K562 (cell line): Measurements from ENCODE around the gene TSGA10IP. TPM values are rescaled to one million over a fixed set of nuclear protein-coding genes. Genes with fewer than 3 reads are reported as not detected.

Experiments
- ATF1 ChIP-seq, 2 experiments: fragments of 450-650 bp in 1 of 2; IDR thresholded peaks; 2 replicates each; pipeline ENCODE4 v1.6.1; 2016; ENCODE audit warnings: missing compliant biosample characterization in 1 of 2, missing genetic modification characterization in 1 of 2
- BACH1 ChIP-seq: fragments of 200-800 bp; sonication (Bioruptor generic); IDR thresholded peaks from 2 replicates; pipeline ENCODE4 v1.6.1; 2016; ENCODE audit warnings: missing genetic modification characterization, missing compliant biosample characterization
- CBX2 ChIP-seq: fragments of 200-600 bp; sonication (generic); IDR thresholded peaks from one replicate; pipeline ENCODE4 v1.6.1; 2012; ENCODE audit warnings: mild to moderate bottlenecking, low read length, inconsistent platforms; ENCODE audit not compliant: insufficient read depth, poor library complexity, severe bottlenecking
- CREM ChIP-seq: IDR thresholded peaks from 2 replicates; pipeline ENCODE4 v1.6.1; 2014; ENCODE audit warnings: antibody characterized with exemption, low read depth
- CSDE1 ChIP-seq, 2 experiments: fragments of 450-650 bp; IDR thresholded peaks; 2 replicates each; pipeline ENCODE4 v1.6.1; 2016; ENCODE audit warnings: mild to moderate bottlenecking in 1 of 2
- CTBP1 ChIP-seq: fragments of 450-650 bp; IDR thresholded peaks from 2 replicates; pipeline ENCODE4 v1.6.1; 2016; ENCODE audit warnings: borderline replicate concordance
- FOXP1 ChIP-seq: sonication (generic); formaldehyde crosslinking; IDR thresholded peaks from 2 replicates; pipeline ENCODE4 v1.8.0; 2022; ENCODE audit warnings: mild to moderate bottlenecking, missing genetic modification reagents
- RBM34 ChIP-seq: fragments of 200-400 bp; formaldehyde crosslinking; IDR thresholded peaks from 2 replicates; pipeline ENCODE4 v1.6.1; 2018; ENCODE audit warnings: low read length, borderline replicate concordance; ENCODE audit not compliant: insufficient read depth
- ZBED1 ChIP-seq: IDR thresholded peaks from 2 replicates; pipeline ENCODE4 v1.6.1; 2014
- ZBTB8A ChIP-seq: fragments of 450-650 bp; IDR thresholded peaks from 2 replicates; pipeline ENCODE4 v1.6.1; 2018; ENCODE audit warnings: mild to moderate bottlenecking, moderate library complexity; ENCODE audit not compliant: partially characterized antibody
- ZNF696 ChIP-seq: fragments of 250-450 bp; sonication (Bioruptor Pico); conservative IDR thresholded peaks from 2 replicates; pipeline ENCODE4 v1.4.0; 2020; ENCODE audit warnings: mild to moderate bottlenecking, moderate library complexity
- ZSCAN29 ChIP-seq: fragments of 450-650 bp; IDR thresholded peaks from 2 replicates; pipeline ENCODE4 v1.6.1; 2017
- polyA plus RNA-seq, 8 experiments: library from polyadenylated mRNA; depleted of rRNA in 4 of 8; stranded (reverse) in 5 of 8; unstranded in 3 of 8; fragments of >200 nt; fragmentation: Nextera tagmentation in 2 of 8; fragmentation: Illumina TruSeq in 1 of 8; extraction: Ambion mirVana in 2 of 8; extraction: Trizol in 1 of 8; gene quantifications; 2 replicates each; pipeline versions ENCODE4 v1.2.1 to v1.2.3, GENCODE V29; 2011 to 2014; ENCODE audit warnings: inconsistent platforms in 1 of 8, missing spikeins in 1 of 8
- total RNA-seq, 7 experiments: library from RNA; depleted of rRNA in 6 of 7; stranded (reverse); fragments of >200 nt in 6 of 7; fragmentation: Illumina TruSeq in 2 of 7; extraction: Trizol in 2 of 7; gene quantifications; 2 replicates each; pipeline versions ENCODE4 v1.2.1 to v1.2.3, GENCODE V29; 2011 to 2021; ENCODE audit warnings: low replicate concordance in 1 of 7
- TF ChIP-seq, protein P1 (sequence below): fragments of 450-650 bp; IDR thresholded peaks from 2 replicates; pipeline ENCODE4 v1.6.1; 2016; ENCODE audit warnings: low read depth, mild to moderate bottlenecking, moderate library complexity
- TF ChIP-seq, protein P2 (sequence below): IDR thresholded peaks from 3 replicates; pipeline ENCODE4 v1.6.1; 2011; ENCODE audit warnings: borderline replicate concordance, mild to moderate bottlenecking; ENCODE audit not compliant: insufficient read length, insufficient read depth
- TF ChIP-seq, protein P3 (sequence below), 2 experiments: fragments of 200-800 bp in 1 of 2; sonication (Bioruptor generic) in 1 of 2; sonication (generic) in 1 of 2; formaldehyde crosslinking in 1 of 2; IDR thresholded peaks in 1 of 2; conservative IDR thresholded peaks in 1 of 2; 2 replicates each; pipeline versions ENCODE4 v1.5.0 to v1.6.1; 2016 to 2020; ENCODE audit warnings: missing compliant biosample characterization in 1 of 2, missing genetic modification characterization in 1 of 2, missing genetic modification reagents in 1 of 2
- TF ChIP-seq, protein P4 (sequence below): fragments of 250-450 bp; sonication (Bioruptor Pico); IDR thresholded peaks from 2 replicates; pipeline ENCODE4 v1.9.0; 2021; ENCODE audit warnings: mild to moderate bottlenecking, inconsistent platforms

Gene TSGA10IP
- total and polyA plus RNA-seq, 9 of the 15 experiments (the other 6 are each of a cell fraction or from before 2014, with no cell fraction given): not detected

DNA sequence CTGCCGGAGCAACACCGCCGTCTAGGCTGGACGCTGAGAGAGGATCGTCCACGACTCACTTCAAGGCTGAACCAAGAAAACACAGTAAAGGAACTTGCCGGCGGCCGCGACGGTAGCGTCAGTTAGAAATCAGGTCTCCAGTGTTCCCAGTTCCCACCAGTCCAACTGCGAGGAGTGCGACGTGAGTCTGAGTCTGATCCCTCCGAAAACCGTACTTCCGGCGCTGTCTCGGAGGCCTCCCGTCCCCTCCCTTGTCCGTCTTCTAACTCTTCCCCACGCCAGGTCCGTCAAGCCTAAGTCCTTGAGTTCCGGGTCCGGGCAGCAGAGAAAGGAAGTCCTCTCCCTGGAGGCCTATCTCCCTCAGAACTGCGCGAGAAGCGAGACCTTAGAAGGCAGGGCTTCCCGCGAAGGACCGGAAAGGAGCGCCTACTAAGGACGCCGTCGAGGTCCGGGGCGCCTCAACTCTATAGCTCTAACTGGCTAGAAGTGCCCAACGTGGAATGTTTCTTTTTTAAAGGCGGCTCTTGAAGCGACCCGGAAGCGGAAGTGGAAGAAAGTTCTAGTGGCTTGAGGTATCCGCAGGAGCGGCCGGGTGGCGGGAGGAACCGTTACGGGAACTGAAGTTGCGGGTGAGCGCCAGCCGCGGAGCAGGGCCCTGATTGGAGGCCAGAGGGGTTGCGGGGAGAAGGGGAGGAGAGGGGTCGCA lies 56.8 kb downstream of the TSGA10IP start, which contains the start of the genes BANF1 and EIF1AD (continued):
- TF ChIP-seq, protein P1, sequence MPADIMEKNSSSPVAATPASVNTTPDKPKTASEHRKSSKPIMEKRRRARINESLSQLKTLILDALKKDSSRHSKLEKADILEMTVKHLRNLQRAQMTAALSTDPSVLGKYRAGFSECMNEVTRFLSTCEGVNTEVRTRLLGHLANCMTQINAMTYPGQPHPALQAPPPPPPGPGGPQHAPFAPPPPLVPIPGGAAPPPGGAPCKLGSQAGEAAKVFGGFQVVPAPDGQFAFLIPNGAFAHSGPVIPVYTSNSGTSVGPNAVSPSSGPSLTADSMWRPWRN: peak; percentile 15; the same call in 1 of the 2 replicates
- TF ChIP-seq ZBTB8A: no peak
- TF ChIP-seq, protein P2, sequence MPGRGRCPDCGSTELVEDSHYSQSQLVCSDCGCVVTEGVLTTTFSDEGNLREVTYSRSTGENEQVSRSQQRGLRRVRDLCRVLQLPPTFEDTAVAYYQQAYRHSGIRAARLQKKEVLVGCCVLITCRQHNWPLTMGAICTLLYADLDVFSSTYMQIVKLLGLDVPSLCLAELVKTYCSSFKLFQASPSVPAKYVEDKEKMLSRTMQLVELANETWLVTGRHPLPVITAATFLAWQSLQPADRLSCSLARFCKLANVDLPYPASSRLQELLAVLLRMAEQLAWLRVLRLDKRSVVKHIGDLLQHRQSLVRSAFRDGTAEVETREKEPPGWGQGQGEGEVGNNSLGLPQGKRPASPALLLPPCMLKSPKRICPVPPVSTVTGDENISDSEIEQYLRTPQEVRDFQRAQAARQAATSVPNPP: no peak
- TF ChIP-seq CBX2: no peak
- TF ChIP-seq CREM: peak; percentile 90
- TF ChIP-seq ATF1 (CRISPR knock-in tag; IDR thresholded peaks at IDR 0.05): no peak
- peak; percentile 90 for TF ChIP-seq ATF1 (tag; IDR thresholded peaks at IDR 0.05)
- TF ChIP-seq, protein P3, sequence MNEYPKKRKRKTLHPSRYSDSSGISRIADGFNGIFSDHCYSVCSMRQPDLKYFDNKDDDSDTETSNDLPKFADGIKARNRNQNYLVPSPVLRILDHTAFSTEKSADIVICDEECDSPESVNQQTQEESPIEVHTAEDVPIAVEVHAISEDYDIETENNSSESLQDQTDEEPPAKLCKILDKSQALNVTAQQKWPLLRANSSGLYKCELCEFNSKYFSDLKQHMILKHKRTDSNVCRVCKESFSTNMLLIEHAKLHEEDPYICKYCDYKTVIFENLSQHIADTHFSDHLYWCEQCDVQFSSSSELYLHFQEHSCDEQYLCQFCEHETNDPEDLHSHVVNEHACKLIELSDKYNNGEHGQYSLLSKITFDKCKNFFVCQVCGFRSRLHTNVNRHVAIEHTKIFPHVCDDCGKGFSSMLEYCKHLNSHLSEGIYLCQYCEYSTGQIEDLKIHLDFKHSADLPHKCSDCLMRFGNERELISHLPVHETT (CRISPR knock-in tag; conservative IDR thresholded peaks at IDR 0.05 in 1 of 2, IDR thresholded peaks at IDR 0.05 in 1 of 2): peak in 1 of 2 experiments; percentile 97; a peak in 2 of 4 replicates
- TF ChIP-seq RBM34: no peak
- TF ChIP-seq CTBP1: peak; percentile 90
- peak; percentile 35 for TF ChIP-seq FOXP1
- no peak for TF ChIP-seq ZSCAN29
- TF ChIP-seq CSDE1 (IDR thresholded peaks at IDR 0.05): peak in 1 of 2 experiments; percentile 50; a peak in 1 of 4 replicates
- TF ChIP-seq ZNF696 (CRISPR knock-in tag): no peak
- TF ChIP-seq, protein P4, sequence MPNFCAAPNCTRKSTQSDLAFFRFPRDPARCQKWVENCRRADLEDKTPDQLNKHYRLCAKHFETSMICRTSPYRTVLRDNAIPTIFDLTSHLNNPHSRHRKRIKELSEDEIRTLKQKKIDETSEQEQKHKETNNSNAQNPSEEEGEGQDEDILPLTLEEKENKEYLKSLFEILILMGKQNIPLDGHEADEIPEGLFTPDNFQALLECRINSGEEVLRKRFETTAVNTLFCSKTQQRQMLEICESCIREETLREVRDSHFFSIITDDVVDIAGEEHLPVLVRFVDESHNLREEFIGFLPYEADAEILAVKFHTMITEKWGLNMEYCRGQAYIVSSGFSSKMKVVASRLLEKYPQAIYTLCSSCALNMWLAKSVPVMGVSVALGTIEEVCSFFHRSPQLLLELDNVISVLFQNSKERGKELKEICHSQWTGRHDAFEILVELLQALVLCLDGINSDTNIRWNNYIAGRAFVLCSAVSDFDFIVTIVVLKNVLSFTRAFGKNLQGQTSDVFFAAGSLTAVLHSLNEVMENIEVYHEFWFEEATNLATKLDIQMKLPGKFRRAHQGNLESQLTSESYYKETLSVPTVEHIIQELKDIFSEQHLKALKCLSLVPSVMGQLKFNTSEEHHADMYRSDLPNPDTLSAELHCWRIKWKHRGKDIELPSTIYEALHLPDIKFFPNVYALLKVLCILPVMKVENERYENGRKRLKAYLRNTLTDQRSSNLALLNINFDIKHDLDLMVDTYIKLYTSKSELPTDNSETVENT: peak; percentile 57
- TF ChIP-seq ZBED1: no peak
- TF ChIP-seq BACH1 (tag): no peak
